Liver (tissue), 9 donors: ENCODE measurements around the gene CCND3. TPM values are rescaled to one million over a fixed set of nuclear protein-coding genes. Genes with fewer than 3 reads are reported as not detected.

ENCODE experiments used
- DNase-seq: peaks from one replicate; pipeline ENCODE4 v3.0.0-alpha.2; 2017; ENCODE audit warnings: low spot score
- H3K27ac ChIP-seq, 2 donors: one replicate each; pipeline ENCODE4 v1.7.0; 2013; ENCODE audit warnings: inconsistent platforms in 2 of 2, low read length in 2 of 2, control low read depth in 1 of 2, low read depth in 1 of 2, mild to moderate bottlenecking in 1 of 2
- H3K27me3 ChIP-seq, 4 donors: one replicate each; pipeline versions ENCODE4 v1.6.1 to v1.7.0; 2013; ENCODE audit warnings: low read length in 3 of 4, inconsistent platforms in 1 of 4, mild to moderate bottlenecking in 1 of 4, moderate library complexity in 1 of 4; ENCODE audit not compliant: control insufficient read depth in 4 of 4, insufficient read depth in 4 of 4
- H3K36me3 ChIP-seq, 4 donors: one replicate each; pipeline versions ENCODE4 v1.6.1 to v1.7.0; 2013; ENCODE audit warnings: low read length in 3 of 4, mild to moderate bottlenecking in 3 of 4, low read depth in 1 of 4, moderate library complexity in 1 of 4; ENCODE audit not compliant: control insufficient read depth in 4 of 4, insufficient read depth in 3 of 4
- H3K4me1 ChIP-seq, 4 donors: one replicate each; pipeline versions ENCODE4 v1.6.1 to v1.7.0; 2013; ENCODE audit warnings: low read length in 3 of 4, mild to moderate bottlenecking in 3 of 4, moderate library complexity in 1 of 4; ENCODE audit not compliant: control insufficient read depth in 4 of 4, insufficient read depth in 4 of 4
- H3K4me3 ChIP-seq, 3 donors: one replicate each; pipeline versions ENCODE4 v1.6.1 to v1.7.0; 2013; ENCODE audit warnings: low read length in 3 of 3, control low read depth in 1 of 3, low read depth in 1 of 3, mild to moderate bottlenecking in 1 of 3
- H3K9ac ChIP-seq, 2 donors: one replicate each; pipeline ENCODE4 v1.7.0; 2013; ENCODE audit warnings: low read length in 2 of 2, mild to moderate bottlenecking in 2 of 2, moderate library complexity in 2 of 2, control low read depth in 1 of 2, low read depth in 1 of 2
- H3K9me3 ChIP-seq, 4 donors: one replicate each; pipeline versions ENCODE4 v1.6.1 to v1.7.0; 2013; ENCODE audit warnings: low read length in 3 of 4; ENCODE audit not compliant: control insufficient read depth in 4 of 4
- EGR1 ChIP-seq, 2 donors: IDR thresholded peaks; 2 replicates each; pipeline ENCODE4 v1.6.1; 2016 to 2018; ENCODE audit warnings: antibody characterized with exemption in 2 of 2, low read depth in 2 of 2
- FOXA1 ChIP-seq: IDR thresholded peaks from 2 replicates; pipeline ENCODE4 v1.6.1; 2016; ENCODE audit warnings: antibody characterized with exemption
- FOXA2 ChIP-seq: IDR thresholded peaks from 2 replicates; pipeline ENCODE4 v1.6.1; 2016; ENCODE audit warnings: antibody characterized with exemption
- GABPA ChIP-seq, 2 donors: IDR thresholded peaks in 1 of 2; conservative IDR thresholded peaks in 1 of 2; 2 replicates each; pipeline ENCODE4 v1.6.1; 2016; ENCODE audit warnings: antibody characterized with exemption in 2 of 2, mild to moderate bottlenecking in 1 of 2, moderate library complexity in 1 of 2
- HNF4A ChIP-seq, 2 donors: conservative IDR thresholded peaks; 2 replicates each; pipeline ENCODE4 v1.6.1; 2016; ENCODE audit warnings: antibody characterized with exemption in 2 of 2, mild to moderate bottlenecking in 2 of 2
- HNF4G ChIP-seq: IDR thresholded peaks from 2 replicates; pipeline ENCODE4 v1.6.1; 2016; ENCODE audit warnings: antibody characterized with exemption
- JUND ChIP-seq, 2 donors: IDR thresholded peaks; 2 replicates each; pipeline ENCODE4 v1.6.1; 2016; ENCODE audit warnings: antibody characterized with exemption in 2 of 2
- NR2F2 ChIP-seq: IDR thresholded peaks from 2 replicates; pipeline ENCODE4 v1.6.1; 2016; ENCODE audit warnings: antibody characterized with exemption
- RAD21 ChIP-seq, 2 donors: IDR thresholded peaks; 2 replicates each; pipeline ENCODE4 v1.6.1; 2016; ENCODE audit warnings: antibody characterized with exemption in 2 of 2, mild to moderate bottlenecking in 2 of 2
- RXRA ChIP-seq, 2 donors: IDR thresholded peaks; 2 replicates each; pipeline ENCODE4 v1.6.1; 2017 to 2018; ENCODE audit warnings: antibody characterized with exemption in 2 of 2, mild to moderate bottlenecking in 1 of 2
- SP1 ChIP-seq: IDR thresholded peaks from 2 replicates; pipeline ENCODE4 v1.6.1; 2018; ENCODE audit warnings: antibody characterized with exemption, mild to moderate bottlenecking
- TAF1 ChIP-seq: conservative IDR thresholded peaks from 2 replicates; pipeline ENCODE4 v1.6.1; 2016; ENCODE audit warnings: antibody characterized with exemption, mild to moderate bottlenecking
- YY1 ChIP-seq: IDR thresholded peaks from 2 replicates; pipeline ENCODE4 v1.6.1; 2016; ENCODE audit warnings: antibody characterized with exemption, mild to moderate bottlenecking
- WGBS: extraction: QIAGEN DNeasy Blood & Tissue Kit; methylation state at CpG from one replicate; pipeline ENCODE4 v1.1.7; 2013; 5-methylcytosine and 5-hydroxymethylcytosine counted together
- polyA plus RNA-seq, 2 donors: library from polyadenylated mRNA; stranded (reverse) in 1 of 2; unstranded in 1 of 2; fragments of 200-250 nt in 1 of 2; fragments of >200 nt in 1 of 2; fragmentation: Nextera tagmentation in 1 of 2; extraction: Ambion mirVana in 1 of 2; gene quantifications; one replicate each; pipeline versions ENCODE4 v1.2.1 to v1.2.3, GENCODE V29; 2013 to 2015
- total RNA-seq, 2 donors: library from RNA; depleted of rRNA; stranded (reverse); fragments of >200 nt; gene quantifications; one replicate each; pipeline ENCODE4 v1.2.3, GENCODE V29; 2014
- TF ChIP-seq, protein P1 (sequence below): IDR thresholded peaks from 2 replicates; pipeline ENCODE4 v1.6.1; 2016; ENCODE audit warnings: antibody characterized with exemption
- TF ChIP-seq, protein P2 (sequence below): fragments of 150-350 bp; IDR thresholded peaks from 2 replicates; pipeline ENCODE4 v1.5.1; 2017; ENCODE audit warnings: improper control_type of control experiment, low read depth, low read length; ENCODE audit not compliant: missing input control
- TF ChIP-seq, protein P3 (sequence below): IDR thresholded peaks from 2 replicates; pipeline ENCODE4 v1.6.1; 2016; ENCODE audit warnings: antibody characterized with exemption, mild to moderate bottlenecking
- TF ChIP-seq, protein P4 (sequence below): IDR thresholded peaks from 2 replicates; pipeline ENCODE4 v1.6.1; 2016; ENCODE audit warnings: antibody characterized with exemption
- TF ChIP-seq, protein P5 (sequence below): IDR thresholded peaks from 2 replicates; pipeline ENCODE4 v1.6.1; 2016; ENCODE audit warnings: antibody characterized with exemption
- donor health status: healthy.
- donor health status: healthy.
- donor health status: healthy.
- donor health status: healthy.
- donor health status: healthy.

The CCND3 gene
- total and polyA plus RNA-seq, 4 donors: 11.6 to 54.3 (median 23.2) TPM

DNA sequence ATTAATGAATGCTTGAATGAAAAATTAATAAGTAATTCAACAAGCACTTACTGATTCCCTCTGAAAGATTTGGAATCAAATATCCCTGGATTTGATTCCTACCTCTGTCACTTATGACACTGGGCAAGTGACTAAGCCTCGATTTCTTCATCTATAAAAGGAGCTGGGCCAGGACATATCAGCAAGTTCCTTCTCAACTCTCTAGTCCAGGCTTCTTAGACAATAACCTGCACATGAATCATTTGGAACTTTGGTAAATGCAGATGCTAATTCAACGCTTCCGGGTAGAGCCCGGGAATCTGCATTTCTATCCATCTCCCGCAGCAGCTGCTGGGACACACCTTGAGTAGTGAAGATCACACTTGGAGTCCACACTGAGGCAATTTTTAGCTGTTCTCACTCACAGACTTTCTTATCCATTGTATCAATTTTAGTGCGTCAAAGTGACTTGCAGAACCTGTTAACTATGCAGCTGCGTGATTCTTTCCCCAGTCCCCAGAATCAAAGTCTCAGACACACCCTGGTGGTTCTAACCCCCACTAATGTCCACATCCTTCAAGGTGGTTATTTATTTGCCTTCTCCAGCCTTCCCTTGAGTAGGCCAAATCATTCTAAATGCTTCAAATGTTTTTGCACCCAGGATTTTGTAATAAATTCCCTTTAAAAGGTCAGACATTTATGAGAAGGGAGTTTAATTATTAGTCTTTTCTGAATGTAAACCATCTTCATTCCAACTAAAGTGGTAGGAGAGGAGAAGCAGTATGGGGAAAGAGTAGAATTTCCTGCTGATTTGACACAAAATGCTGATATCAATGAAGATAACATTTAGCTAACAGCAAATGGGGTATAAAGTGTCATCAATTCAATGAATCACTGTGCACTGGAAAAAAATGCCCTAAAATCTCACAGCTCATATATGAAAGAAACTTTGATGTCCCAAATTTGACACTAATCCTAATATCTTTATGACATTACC lies 26.0 kb upstream of the CCND3 start:
- 95% methylated on average over 7 of the region's 7 CpGs for WGBS
- Histone ChIP-seq H3K36me3 (no peaks in the 10 kb centered on the region), H3K4me1 (peaks cover 0 to 6% (median 0%) of the 10 kb centered on the region in 4 donors), H3K27me3 (no peaks in the 10 kb centered on the region), H3K4me3 (no peak overlapping the region), H3K27ac (no peak overlapping the region), H3K9me3 (no peaks in the 10 kb centered on the region), H3K9ac (no peak overlapping the region)
- no peak for DNase-seq
- no peak for TF ChIP-seq HNF4A (conservative IDR thresholded peaks at IDR 0.05)
- TF ChIP-seq, protein P1, sequence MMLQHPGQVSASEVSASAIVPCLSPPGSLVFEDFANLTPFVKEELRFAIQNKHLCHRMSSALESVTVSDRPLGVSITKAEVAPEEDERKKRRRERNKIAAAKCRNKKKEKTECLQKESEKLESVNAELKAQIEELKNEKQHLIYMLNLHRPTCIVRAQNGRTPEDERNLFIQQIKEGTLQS: no peak
- TF ChIP-seq FOXA2: no peak
- TF ChIP-seq EGR1 (IDR thresholded peaks at IDR 0.05; ENCODE audit: low read depth in 2 of 2): no peak
- TF ChIP-seq, protein P2, sequence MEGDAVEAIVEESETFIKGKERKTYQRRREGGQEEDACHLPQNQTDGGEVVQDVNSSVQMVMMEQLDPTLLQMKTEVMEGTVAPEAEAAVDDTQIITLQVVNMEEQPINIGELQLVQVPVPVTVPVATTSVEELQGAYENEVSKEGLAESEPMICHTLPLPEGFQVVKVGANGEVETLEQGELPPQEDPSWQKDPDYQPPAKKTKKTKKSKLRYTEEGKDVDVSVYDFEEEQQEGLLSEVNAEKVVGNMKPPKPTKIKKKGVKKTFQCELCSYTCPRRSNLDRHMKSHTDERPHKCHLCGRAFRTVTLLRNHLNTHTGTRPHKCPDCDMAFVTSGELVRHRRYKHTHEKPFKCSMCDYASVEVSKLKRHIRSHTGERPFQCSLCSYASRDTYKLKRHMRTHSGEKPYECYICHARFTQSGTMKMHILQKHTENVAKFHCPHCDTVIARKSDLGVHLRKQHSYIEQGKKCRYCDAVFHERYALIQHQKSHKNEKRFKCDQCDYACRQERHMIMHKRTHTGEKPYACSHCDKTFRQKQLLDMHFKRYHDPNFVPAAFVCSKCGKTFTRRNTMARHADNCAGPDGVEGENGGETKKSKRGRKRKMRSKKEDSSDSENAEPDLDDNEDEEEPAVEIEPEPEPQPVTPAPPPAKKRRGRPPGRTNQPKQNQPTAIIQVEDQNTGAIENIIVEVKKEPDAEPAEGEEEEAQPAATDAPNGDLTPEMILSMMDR: no peak
- TF ChIP-seq RXRA (IDR thresholded peaks at IDR 0.05): no peak
- no peak for TF ChIP-seq YY1
- TF ChIP-seq GABPA (IDR thresholded peaks at IDR 0.05 in 1 of 2, conservative IDR thresholded peaks at IDR 0.05 in 1 of 2): no peak

DNA sequence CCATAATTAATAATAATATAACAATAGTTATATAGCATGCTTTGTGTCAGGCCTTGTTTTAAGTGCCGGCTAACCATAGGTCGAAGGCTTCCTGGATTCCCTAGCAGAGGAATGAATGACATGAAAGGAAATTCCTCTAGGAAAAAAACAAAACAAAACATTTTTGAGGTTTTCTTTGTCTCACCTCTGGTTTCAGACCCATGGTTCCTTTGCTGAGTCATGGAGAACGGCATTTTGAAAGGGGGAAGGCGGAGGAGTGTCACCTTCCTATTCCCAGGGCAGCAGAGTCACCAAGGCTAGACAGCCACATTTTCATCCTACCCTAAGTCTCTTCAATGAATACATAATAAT lies 25.3 kb upstream of the CCND3 start:
- H3K27ac ChIP-seq: no peak overlapping the region
- no peaks in the 10 kb centered on the region for H3K36me3 ChIP-seq
- no peak overlapping the region for H3K9ac ChIP-seq
- no peak for DNase-seq
- H3K4me3 ChIP-seq: no peak overlapping the region
- TF ChIP-seq RAD21 (IDR thresholded peaks at IDR 0.05): no peak
- no peak for TF ChIP-seq FOXA1
- TF ChIP-seq HNF4A (conservative IDR thresholded peaks at IDR 0.05): no peak
- no peak for TF ChIP-seq SP1
- TF ChIP-seq, protein P3, sequence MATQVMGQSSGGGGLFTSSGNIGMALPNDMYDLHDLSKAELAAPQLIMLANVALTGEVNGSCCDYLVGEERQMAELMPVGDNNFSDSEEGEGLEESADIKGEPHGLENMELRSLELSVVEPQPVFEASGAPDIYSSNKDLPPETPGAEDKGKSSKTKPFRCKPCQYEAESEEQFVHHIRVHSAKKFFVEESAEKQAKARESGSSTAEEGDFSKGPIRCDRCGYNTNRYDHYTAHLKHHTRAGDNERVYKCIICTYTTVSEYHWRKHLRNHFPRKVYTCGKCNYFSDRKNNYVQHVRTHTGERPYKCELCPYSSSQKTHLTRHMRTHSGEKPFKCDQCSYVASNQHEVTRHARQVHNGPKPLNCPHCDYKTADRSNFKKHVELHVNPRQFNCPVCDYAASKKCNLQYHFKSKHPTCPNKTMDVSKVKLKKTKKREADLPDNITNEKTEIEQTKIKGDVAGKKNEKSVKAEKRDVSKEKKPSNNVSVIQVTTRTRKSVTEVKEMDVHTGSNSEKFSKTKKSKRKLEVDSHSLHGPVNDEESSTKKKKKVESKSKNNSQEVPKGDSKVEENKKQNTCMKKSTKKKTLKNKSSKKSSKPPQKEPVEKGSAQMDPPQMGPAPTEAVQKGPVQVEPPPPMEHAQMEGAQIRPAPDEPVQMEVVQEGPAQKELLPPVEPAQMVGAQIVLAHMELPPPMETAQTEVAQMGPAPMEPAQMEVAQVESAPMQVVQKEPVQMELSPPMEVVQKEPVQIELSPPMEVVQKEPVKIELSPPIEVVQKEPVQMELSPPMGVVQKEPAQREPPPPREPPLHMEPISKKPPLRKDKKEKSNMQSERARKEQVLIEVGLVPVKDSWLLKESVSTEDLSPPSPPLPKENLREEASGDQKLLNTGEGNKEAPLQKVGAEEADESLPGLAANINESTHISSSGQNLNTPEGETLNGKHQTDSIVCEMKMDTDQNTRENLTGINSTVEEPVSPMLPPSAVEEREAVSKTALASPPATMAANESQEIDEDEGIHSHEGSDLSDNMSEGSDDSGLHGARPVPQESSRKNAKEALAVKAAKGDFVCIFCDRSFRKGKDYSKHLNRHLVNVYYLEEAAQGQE: no peak
- TF ChIP-seq, protein P4, sequence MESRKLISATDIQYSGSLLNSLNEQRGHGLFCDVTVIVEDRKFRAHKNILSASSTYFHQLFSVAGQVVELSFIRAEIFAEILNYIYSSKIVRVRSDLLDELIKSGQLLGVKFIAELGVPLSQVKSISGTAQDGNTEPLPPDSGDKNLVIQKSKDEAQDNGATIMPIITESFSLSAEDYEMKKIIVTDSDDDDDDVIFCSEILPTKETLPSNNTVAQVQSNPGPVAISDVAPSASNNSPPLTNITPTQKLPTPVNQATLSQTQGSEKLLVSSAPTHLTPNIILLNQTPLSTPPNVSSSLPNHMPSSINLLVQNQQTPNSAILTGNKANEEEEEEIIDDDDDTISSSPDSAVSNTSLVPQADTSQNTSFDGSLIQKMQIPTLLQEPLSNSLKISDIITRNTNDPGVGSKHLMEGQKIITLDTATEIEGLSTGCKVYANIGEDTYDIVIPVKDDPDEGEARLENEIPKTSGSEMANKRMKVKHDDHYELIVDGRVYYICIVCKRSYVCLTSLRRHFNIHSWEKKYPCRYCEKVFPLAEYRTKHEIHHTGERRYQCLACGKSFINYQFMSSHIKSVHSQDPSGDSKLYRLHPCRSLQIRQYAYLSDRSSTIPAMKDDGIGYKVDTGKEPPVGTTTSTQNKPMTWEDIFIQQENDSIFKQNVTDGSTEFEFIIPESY: no peak
- TF ChIP-seq TAF1: no peak
- no peak for TF ChIP-seq HNF4G
- TF ChIP-seq, protein P5, sequence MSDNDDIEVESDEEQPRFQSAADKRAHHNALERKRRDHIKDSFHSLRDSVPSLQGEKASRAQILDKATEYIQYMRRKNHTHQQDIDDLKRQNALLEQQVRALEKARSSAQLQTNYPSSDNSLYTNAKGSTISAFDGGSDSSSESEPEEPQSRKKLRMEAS: no peak
- TF ChIP-seq, protein P1: no peak
- no peak for TF ChIP-seq FOXA2
- no peak for TF ChIP-seq GABPA (IDR thresholded peaks at IDR 0.05 in 1 of 2, conservative IDR thresholded peaks at IDR 0.05 in 1 of 2)
- TF ChIP-seq NR2F2: no peak
- TF ChIP-seq EGR1 (IDR thresholded peaks at IDR 0.05; ENCODE audit: low read depth in 2 of 2): no peak
- TF ChIP-seq RXRA (IDR thresholded peaks at IDR 0.05): no peak
- TF ChIP-seq YY1: no peak
- no peak for TF ChIP-seq JUND (IDR thresholded peaks at IDR 0.05)
- 82% methylated on average over 4 of the region's 4 CpGs for WGBS
- no peaks in the 10 kb centered on the region for H3K9me3 ChIP-seq
- peaks cover 0 to 6% (median 0%) of the 10 kb centered on the region in 4 donors for H3K4me1 ChIP-seq
- H3K27me3 ChIP-seq: no peaks in the 10 kb centered on the region
